Hematopoietic multipotent progenitor cell (in vitro differentiated cells): Measurements from ENCODE around the gene RASSF1. TPM values are rescaled to one million over a fixed set of nuclear protein-coding genes. Genes with fewer than 3 reads are reported as not detected.

ENCODE experiments used
- DNase-seq, 3 donors: peaks; one replicate each; pipeline ENCODE4 v3.0.0-alpha.2; 2011 to 2015; ENCODE audit warnings: low read depth in 2 of 3, low spot score in 2 of 3
- total RNA-seq: library from RNA; depleted of rRNA; stranded (reverse); fragments of >200 nt; gene quantifications from one replicate; pipeline ENCODE4 v1.2.3, GENCODE V29; 2012

RASSF1 gene
- 217 TPM for total RNA-seq

DNA sequence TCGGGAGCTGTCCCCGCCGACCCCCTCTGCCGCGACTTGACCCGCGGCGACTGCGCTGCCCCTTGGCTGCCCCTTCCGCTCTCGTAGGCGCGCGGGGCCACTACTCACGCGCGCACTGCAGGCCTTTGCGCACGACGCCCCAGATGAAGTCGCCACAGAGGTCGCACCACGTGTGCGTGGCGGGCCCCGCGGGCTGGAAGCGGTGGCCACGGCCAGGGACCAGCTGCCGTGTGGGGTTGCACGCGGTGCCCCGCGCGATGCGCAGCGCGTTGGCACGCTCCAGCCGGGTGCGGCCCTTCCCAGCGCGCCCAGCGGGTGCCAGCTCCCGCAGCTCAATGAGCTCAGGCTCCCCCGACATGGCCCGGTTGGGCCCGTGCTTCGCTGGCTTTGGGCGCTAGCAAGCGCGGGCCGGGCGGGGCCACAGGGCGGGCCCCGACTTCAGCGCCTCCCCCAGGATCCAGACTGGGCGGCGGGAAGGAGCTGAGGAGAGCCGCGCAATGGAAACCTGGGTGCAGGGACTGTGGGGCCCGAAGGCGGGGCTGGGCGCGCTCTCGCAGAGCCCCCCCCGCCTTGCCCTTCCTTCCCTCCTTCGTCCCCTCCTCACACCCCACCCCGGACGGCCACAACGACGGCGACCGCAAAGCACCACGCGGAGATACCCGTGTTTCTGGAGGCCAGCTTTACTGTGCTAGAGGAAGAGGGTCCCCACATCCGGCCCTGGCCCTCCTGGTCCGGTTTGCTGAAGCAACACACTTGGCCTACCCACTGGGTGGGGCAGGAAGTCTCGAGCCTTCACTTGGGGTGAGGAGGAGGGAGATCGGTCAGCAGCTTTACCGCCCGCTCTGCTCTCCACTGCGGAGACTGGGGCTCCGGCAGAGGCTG, at the start of gene RASSF1:
Gene RASSF1 (minus strand): TSS at position 389 of the 882 bp plus-strand sequence. CDS start 31 bp downstream, at position 358.
- DNase-seq = peak in 2 of 3 donors; percentile 58 to 69

GRCh38 chr3:50389414-50389767, 48.8 kb upstream of the RASSF1 start:
- DNase-seq = no peak

DNA sequence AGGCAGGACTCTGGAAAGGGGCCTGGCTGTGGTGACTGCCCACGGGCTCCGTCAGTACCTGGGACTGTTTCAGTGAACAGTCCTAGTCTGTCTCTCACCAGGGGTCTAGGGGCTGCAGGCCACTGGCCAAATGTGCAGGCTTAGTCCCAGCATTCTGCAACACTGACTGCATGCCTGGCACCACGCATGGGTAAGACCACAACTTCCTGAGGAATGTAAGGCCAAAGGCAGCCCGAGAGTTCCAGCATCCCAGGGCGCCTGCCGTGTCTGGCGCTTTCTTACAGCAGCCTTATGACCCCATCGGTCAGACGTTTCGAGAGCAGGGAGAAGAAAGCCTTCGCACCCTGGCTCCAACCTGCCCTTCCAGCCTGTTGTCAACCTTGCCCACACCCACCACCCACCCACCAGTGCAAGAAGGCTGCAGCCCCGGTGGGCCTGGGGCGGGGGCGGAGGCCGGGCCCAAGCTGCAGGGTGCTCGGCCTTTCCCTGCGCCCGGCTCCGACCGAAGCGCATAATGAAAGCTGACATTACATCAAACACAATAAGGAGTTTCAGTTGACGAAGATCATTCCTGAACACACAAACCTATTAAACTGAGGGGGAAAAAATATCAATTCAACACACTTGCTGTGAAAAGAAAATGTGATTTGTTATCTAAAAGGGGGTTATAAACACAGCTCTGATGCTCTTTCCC, 48.2 kb upstream of the RASSF1 start:
- DNase-seq = no peak

- peak in 1 of 3 donors; percentile 32 for DNase-seq
Observed at GRCh38 chr3:50388016-50388719, 47.5 kb upstream of the RASSF1 start.

DNA sequence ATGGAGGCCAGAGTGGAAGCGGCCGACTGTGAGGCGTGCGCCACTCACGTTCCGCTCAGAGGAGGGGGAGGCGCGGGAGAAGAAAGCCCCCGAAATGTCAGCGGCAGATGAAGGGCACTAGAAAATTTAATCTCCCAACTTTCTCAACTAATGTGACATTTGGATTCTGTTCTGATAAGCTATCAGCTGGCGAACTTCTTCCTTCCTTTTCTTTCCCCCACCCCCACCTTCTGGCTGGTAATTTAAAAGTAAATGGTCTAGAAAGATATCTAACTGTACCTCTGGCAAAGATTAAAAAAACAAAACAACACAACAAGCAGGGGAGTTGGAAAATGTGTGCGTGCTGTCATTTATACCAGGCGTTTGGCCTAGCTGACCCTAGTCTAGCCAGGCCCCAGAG, 45.1 kb upstream of the RASSF1 start:
- peak in 1 of 3 donors; percentile 34 for DNase-seq

DNA sequence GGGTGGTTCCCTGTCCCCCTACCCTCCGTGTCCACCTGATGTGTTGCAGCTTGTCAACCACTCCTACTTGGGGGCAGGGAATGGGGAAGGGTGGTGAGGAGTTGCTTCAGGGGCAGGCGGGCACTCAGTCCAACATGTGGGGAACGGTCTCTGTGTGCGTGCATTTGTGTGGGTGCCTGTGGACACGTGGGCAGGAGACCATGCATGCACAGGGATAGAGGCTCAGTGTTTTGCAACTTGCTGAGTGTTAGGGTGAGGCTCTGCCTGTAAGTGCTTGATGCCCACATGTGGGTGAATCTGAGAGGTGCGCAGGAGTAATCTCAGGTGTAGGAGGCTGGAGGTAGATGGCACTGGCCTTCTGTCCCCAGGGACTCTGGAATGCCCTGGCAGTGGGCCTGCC, 43.1 kb upstream of the RASSF1 start:
- no peak for DNase-seq

DNA sequence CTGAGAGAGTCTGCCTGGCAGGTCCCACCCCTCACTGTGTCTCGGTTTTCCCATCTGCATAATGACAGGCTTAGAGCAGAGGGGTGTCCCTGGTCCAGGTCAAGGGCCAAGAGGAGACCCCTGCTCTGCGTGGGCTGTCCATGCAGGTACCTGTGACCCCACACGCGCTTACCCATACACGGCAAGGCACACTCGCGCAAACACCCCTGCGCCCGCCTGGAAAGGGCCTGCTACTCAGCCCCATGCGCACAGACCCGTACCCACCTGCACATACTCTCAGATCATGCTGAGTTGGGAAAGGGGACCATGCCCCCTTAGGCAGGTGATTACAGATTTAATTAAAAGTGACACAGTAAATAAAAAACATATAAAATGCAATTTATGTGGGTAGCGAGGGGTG, 42.1 kb upstream of the RASSF1 start:
- no peak for DNase-seq

GRCh38 chr3:50381383-50381782, 40.7 kb upstream of the RASSF1 start:
- no peak for DNase-seq

- no peak for DNase-seq
Observed at GRCh38 chr3:50380405-50381085, 39.9 kb upstream of the RASSF1 start.

DNA sequence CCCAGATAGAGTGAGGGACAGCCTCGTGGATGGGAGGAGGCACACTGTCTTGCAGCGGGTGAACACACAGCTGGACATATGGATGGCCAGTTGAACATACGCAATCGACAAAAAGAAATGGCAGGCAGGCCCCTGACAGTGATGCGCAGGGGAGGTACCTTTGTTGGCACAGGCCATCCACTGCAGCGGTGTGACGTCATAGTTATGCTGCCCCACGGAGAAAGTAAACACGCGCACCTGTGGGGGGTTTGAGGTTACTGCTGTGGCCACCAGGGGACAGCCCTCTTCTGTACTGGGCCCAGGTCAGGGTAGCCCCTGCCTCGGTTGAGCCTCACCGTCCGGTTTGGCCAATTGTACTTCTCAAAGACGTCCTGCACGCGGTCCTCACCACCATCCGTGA, 38.1 kb upstream of the RASSF1 start:
- DNase-seq = no peak

DNA sequence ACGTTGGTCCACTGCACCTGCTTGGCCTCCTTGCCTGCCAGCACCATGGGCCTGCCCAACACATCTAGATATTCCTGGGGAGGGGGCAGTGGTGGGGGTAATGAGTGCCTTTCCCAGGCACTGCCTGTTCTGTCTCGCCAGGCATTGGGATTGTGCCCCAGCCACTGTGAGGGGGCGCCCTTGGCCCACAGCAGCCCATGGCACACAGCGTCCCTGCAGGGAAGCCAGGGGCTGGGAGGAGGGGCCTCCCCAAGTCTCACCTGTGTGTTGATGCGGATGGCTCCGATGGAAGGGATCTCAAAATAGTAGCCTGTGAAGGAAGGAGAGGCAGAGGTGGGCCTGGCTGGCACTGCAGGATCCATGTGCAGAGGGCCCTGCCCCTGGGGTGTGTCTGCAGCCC, 37.4 kb upstream of the RASSF1 start:
- DNase-seq = no peak

GRCh38 chr3:50375258-50375931, 34.8 kb upstream of the RASSF1 start:
- DNase-seq = no peak

DNA sequence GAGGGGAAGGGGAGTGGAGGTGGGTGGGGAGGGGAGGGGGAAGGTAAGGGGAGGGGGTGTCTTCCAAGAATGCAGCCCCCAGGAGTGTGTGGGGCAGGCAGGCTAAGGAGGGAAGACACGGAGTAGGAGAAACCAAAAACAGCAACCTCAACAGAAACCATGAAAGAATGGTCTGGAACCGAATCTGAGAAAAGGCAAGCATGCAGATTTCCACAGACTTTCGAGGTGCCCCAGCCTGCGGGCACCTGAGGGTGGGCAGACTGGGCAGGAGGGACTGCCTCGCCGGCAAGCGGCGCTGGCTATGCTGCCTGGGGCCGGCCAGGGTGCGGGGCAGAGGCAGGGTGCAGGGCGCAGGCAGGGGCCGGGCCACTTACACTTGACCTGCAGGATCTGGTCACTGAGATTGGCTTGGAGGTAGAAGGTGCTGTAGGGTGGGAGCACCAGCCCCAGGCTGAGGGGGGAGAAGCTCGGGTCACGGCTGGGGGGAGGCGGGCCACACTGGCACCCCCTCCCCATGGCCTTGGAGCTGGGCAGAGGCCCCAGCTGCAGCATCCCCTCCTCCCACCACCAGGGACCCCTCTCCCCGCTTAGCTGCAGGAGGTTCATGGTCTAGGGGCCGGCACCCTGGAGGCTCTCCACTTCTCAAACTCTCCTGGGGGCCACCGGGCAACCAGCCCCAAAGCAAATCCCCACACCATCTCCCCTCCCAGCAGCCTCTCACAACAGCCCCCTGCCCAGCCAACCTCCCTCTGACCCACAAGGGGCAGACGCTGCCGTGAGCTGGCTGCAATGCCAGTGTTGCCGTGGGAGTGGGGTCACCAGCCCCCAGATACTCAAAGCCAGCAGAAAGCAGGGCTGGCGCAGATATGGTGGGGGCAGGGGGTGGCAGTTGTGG, 34.0 kb upstream of the RASSF1 start:
- no peak for DNase-seq

GRCh38 chr3:50373146-50374051, 32.8 kb upstream of the RASSF1 start:
- DNase-seq = no peak

GRCh38 chr3:50372349-50372748, 31.7 kb upstream of the RASSF1 start:
- DNase-seq = peak in 2 of 3 donors; percentile 53 to 74

DNA sequence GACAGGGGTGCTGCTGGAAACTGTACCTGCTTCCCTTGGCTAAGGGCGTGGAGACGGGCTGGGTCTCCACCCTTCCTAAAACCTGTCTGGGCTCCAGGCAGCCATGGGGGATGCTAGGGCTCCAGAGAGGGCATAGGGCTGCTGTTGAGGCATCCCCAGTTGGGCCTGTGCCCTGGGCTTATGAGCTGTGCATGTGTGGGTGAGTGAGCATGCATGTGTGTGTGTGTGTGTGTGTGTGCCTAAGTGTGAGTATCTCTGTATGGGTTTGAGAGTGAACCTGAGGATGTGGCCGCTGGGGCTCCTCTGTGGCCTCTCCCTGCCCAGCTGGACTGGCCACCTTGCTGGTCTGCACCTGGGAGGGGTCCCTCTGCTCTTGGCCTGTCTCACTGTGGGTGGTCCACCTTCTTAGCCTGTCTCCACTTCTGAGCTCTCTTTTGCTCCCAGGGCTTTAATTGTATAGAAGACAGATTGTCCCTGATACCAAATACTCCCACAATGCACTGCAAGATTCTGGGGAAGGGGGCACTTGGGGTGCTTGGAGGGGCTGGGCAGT, 30.6 kb upstream of the RASSF1 start:
- DNase-seq = no peak

GRCh38 chr3:50370594-50370993, 30.0 kb upstream of the RASSF1 start:
- peak in 1 of 3 donors; percentile 19 for DNase-seq
